ENCODE data around the gene HBG2.

The HBG2 gene

GRCh38 chr11:5247472-5248192, 6.9 kb downstream of the HBG2 start:
- DNase-seq: no peak

DNA sequence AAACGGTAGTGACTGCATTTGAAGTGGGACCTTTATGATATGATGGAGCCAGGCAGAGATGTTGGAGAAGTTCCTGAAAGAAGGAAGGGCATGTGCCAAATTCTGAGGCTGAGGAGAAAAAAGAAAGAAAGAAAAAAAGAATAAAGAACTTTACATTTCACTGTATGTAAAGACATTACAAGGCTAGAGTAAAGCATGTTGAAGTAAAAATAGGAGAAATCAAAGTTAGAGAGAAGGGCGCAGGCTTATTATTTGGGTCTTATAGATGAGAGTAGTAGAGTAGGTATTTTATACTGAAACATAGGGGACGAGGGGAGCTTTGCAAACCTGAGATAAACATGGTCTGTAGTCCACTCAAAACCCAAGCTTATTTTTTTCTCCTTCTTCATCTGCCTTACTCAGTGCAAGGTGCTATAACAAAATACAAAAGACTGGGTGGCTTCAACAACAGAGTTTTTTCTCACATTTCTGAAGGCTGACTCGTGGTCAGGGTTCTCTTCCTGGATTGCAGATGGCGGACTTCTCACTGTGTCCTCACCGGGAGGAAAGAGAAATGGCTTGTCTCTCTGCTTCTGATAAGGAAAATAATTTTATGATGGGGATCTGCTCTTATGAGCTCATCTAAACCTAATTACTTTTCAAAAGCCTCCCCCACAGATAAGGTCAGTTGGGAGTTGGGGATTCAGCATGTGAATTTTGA, 7.7 kb downstream of the HBG2 start:
- DNase-seq: no peak

DNA sequence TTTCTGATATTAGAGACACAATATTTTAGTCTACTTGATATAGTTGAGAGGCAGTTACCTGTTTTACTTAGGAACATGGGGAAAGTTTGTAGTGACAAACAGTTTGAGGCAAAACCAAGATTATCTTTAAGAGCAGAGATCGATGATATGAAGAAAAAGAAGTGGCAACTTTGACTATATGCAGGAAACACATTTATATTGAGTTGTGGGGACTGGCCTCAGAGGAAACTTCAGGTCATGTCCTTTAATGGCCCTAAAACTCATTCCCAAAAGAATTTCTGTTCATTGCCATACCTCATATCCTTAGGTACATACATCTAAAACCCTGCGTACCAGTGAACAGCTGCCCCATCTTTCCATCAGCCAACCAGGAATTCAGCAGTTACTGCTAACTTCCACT, 9.4 kb downstream of the HBG2 start:
- DNase-seq: no peak

- no peak for DNase-seq
Observed at GRCh38 chr11:5243816-5244180, 10.8 kb downstream of the HBG2 start.

GRCh38 chr11:5242933-5243815, 11.4 kb downstream of the HBG2 start:
- no peak for DNase-seq

- no peak for DNase-seq
Observed at GRCh38 chr11:5242208-5242607, 12.4 kb downstream of the HBG2 start.

DNA sequence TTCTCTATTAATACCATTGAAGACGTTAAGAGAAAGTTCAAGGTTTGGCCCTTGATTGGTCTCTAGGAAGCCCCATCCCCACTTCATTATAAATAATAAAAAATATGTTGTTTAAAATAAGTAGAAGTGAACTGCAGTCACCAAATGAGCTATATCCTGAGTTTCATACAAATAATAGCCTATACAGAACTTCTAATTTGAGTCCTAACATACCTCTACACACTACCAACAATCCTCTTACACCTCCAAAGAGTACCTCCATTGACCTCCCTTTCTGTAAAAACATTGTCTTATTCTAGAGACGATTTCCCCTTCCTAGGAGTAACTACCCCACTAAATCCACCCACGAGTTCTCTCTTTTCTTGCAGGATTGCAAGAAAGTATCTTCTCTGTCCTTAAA, 13.1 kb downstream of the HBG2 start:
- DNase-seq: no peak

DNA sequence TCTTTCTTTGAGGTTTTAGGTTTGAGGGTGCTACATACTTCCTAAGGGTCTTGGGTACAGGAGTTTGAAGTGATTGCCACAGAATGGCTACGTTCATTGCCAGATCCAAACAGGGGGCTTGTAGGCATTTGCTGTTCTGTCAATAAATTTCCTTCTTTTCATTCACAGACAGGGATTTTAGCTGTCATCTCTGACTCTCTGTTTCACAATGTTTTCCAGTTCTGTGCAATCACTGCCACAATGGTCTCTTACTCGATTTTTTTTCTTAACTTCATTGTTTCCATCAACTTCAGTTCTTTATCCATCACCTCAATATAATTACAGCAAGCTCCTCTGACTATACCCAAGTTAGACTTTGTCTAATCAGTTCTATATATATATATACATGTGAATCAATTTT, 14.1 kb downstream of the HBG2 start:
- DNase-seq: no peak

DNA sequence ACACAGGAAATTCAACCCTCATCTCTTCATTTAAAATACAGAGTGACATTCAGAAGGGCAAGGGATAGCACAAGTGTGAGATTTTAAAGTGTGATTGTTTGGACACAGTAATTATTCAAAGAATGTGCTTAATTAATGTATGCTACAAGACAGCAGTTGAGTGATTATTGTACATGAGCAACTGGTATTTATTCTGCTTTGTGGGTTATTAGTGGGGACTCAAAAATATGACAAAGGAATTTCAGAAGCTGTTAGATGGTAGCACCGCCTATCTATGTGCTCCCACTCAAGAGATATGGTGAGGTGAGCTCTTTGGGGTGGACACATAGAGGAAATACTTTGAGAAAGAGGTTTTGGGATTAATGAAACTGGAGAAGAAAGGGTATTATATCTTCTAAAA, 14.5 kb downstream of the HBG2 start:
- no peak for DNase-seq

GRCh38 chr11:5239046-5239445, 15.5 kb downstream of the HBG2 start:
- no peak for DNase-seq

DNA sequence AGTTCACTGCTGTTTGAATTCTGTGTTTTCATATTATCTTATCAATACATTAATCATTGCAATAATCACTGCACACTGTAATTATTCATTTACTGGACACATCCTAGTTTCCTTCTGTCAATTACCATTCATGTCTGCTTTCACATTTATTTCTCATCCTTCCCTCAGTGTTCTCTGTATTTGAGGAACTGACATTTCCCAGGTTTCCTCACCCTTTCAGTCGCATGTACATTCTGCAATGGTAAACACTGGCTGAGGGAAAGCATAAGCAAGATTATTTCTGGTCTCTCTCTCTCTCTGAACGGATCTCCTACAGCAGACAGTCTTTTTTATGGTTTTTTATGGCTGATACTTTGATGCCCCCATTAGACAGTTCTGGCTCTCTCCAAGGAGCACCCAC, 16.1 kb downstream of the HBG2 start:
- no peak for DNase-seq

DNA sequence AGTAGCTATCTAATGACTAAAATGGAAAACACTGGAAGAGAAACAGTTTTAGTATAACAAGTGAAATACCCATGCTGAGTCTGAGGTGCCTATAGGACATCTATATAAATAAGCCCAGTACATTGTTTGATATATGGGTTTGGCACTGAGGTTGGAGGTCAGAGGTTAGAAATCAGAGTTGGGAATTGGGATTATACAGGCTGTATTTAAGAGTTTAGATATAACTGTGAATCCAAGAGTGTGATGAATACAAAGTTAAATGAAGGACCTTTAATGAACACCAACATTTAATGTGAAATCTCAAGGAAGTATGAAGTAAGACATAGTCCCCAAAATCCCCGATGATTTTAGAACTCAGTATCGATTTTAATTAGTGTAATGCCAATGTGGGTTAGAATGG, 17.2 kb downstream of the HBG2 start:
- DNase-seq: no peak

GRCh38 chr11:5235364-5236095, 19.1 kb downstream of the HBG2 start:
- no peak for DNase-seq

GRCh38 chr11:5234381-5234834, 20.2 kb downstream of the HBG2 start, which contains the start of gene HBD:
HBD (minus strand) TSS chr11:5234483; CDS start chr11:5234433, 50 bp downstream.
- no peak for DNase-seq

DNA sequence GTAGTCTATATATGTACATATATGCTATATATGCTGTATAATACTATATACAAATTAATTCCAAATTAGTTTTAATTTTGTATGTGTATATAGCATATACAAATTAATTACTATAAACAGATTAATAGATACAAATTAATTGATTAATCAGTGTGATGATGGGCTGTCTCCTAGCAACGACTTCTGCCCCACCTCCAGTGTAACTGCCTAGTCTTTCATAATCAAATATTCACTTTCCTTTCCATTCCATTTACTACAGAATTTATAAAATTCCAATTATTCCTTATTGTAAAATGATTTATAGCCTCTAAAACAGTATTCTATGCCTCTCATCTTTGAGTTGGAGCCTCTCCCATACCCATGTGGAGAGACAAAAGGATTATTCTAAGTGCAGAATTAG, 21.3 kb downstream of the HBG2 start:
- no peak for DNase-seq

DNA sequence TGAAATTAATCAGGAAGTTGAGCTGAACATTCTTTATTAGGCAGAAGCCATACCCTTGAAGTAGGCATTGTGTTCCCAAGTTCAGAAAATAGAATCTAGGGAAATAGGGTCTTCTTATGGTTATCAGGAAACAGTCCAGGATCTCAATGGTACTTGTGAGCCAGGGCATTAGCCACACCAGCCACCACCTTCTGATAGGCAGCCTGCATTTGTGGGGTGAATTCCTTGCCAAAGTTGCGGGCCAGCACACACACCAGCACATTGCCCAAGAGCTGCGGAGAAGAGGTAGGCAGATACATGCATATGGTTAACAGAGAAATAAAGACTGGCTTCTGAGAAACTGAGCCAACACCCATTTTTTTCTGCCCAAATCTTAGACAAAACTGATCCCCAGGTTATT, 21.8 kb downstream of the HBG2 start:
- DNase-seq: no peak

- DNase-seq: no peak
Observed at GRCh38 chr11:5232176-5232575, 22.4 kb downstream of the HBG2 start.

- DNase-seq: no peak
Observed at GRCh38 chr11:5231111-5231510, 23.5 kb downstream of the HBG2 start.

GRCh38 chr11:5230266-5230665, 24.3 kb downstream of the HBG2 start:
- DNase-seq: no peak

DNA sequence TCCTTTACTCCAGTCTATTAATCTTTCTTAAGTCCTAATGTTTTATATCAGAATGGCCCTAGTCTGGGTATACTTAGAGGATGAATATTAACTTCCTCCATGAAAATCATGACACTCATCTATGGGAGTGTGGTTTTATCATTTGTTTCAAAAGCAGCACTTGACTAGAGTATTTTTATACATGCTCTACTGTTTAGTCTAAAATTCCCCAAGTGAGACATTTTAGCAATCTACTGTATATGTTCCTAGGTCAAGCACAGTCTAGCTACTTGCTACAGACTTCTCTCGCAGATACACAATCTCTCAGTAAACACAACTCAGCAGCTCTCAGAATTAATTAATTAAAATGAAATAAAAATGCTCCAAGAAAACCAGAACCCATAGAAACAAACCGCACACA, 24.8 kb downstream of the HBG2 start:
- no peak for DNase-seq

GRCh38 chr11:5229356-5229755, 25.2 kb downstream of the HBG2 start:
- no peak for DNase-seq

DNA sequence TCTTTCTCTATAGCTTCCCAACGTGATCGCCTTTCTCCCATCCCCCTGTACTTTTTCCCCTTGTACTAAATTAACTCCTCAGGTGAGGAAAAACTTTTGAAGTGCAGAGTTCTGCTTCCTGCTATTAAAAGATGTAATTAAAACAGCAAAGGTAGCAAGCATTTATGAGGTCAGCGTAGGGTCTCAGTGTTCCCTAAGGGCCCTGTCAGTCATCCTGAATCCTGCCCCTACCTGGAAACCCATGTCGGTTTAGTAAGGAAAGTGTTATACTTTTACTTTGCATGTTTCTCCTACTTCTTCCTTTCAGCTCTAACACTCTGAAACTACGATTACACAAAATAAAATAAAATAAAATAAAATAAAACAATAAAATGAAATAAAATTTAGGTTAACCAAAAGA, 26.5 kb downstream of the HBG2 start:
- DNase-seq: no peak

- DNase-seq: no peak
Observed at GRCh38 chr11:5227681-5228080, 26.9 kb downstream of the HBG2 start.

Measured in NCI-H524 treated with DMSO at 0.1 percent for 48 hours (cell line).